Loucy (cell line): ENCODE measurements around the gene NCAPD2.
"Not testable (repeated sequence)": the region's sequence is repeated elsewhere in the genome, so short reads cannot be mapped to it uniquely, and the experiment has no call there.

ENCODE experiments used
- H2AFZ ChIP-seq: fragments of 200-600 bp; sonication (generic); 2 replicates; pipeline ENCODE4 v1.6.0; 2016; ENCODE audit warnings: antibody characterized with exemption, mild to moderate bottlenecking, low read length, moderate library complexity
- H3F3A ChIP-seq: fragments of 200-600 bp; 2 replicates; pipeline ENCODE4 v1.6.0; 2016; ENCODE audit warnings: antibody characterized with exemption, low read depth, mild to moderate bottlenecking
- H3K27me3 ChIP-seq: fragments of 200-600 bp; sonication (generic); 2 replicates; pipeline ENCODE4 v1.6.1; 2014; ENCODE audit warnings: low read length, mild to moderate bottlenecking; ENCODE audit not compliant: insufficient read depth, poor library complexity, severe bottlenecking
- H3K36me3 ChIP-seq: fragments of 200-600 bp; sonication (generic); 2 replicates; pipeline ENCODE4 v1.6.1; 2016; ENCODE audit warnings: low read length; ENCODE audit not compliant: insufficient read depth
- H3K4me1 ChIP-seq: fragments of 200-600 bp; sonication (generic); 2 replicates; pipeline ENCODE4 v1.5.1; 2014; ENCODE audit warnings: low read length, mild to moderate bottlenecking; ENCODE audit not compliant: insufficient read depth, poor library complexity, severe bottlenecking
- H3K4me2 ChIP-seq: fragments of 200-600 bp; sonication (generic); 2 replicates; pipeline ENCODE4 v1.6.0; 2014; ENCODE audit warnings: antibody characterized with exemption, low read length, low read depth, mild to moderate bottlenecking; ENCODE audit not compliant: poor library complexity, severe bottlenecking
- H3K4me3 ChIP-seq: fragments of 200-600 bp; sonication (generic); 2 replicates; pipeline ENCODE4 v1.5.1; 2014; ENCODE audit warnings: low read length, mild to moderate bottlenecking, mixed read lengths; ENCODE audit not compliant: poor library complexity, severe bottlenecking
- H3K79me2 ChIP-seq: fragments of 200-600 bp; sonication (generic); 2 replicates; pipeline ENCODE4 v1.6.1; 2014; ENCODE audit warnings: low read length; ENCODE audit not compliant: insufficient read depth
- H3K9ac ChIP-seq: fragments of 200-600 bp; sonication (generic); 2 replicates; pipeline ENCODE4 v1.6.0; 2014; ENCODE audit warnings: mild to moderate bottlenecking, low read depth, low read length, moderate library complexity; ENCODE audit not compliant: poor library complexity, severe bottlenecking
- H3K9me2 ChIP-seq: fragments of 200-600 bp; sonication (generic); replicated peaks from 2 replicates; pipeline ENCODE4 v1.6.1; 2016; ENCODE audit warnings: low read depth, low read length, mixed read lengths
- H3K9me3 ChIP-seq: fragments of 200-600 bp; sonication (generic); 2 replicates; pipeline ENCODE4 v1.6.1; 2014; ENCODE audit warnings: mild to moderate bottlenecking, antibody characterized with exemption, low read length, low read depth; ENCODE audit not compliant: insufficient read depth
- H4K20me1 ChIP-seq: fragments of 200-600 bp; sonication (generic); 2 replicates; pipeline ENCODE4 v1.6.0; 2014; ENCODE audit warnings: antibody characterized with exemption, low read length, mild to moderate bottlenecking; ENCODE audit not compliant: insufficient read depth, poor library complexity, severe bottlenecking
- EZH2phosphoT487 ChIP-seq: fragments of 200-600 bp; IDR thresholded peaks from 2 replicates; pipeline ENCODE4 v1.6.1; 2018; ENCODE audit warnings: antibody characterized with exemption, mild to moderate bottlenecking, moderate library complexity, borderline replicate concordance
- TF ChIP-seq, protein P1 (sequence below): fragments of 200-600 bp; sonication (generic); conservative IDR thresholded peaks from 2 replicates; pipeline ENCODE4 v1.5.1; 2014; ENCODE audit warnings: mild to moderate bottlenecking, antibody characterized with exemption, low read length

Gene NCAPD2

DNA sequence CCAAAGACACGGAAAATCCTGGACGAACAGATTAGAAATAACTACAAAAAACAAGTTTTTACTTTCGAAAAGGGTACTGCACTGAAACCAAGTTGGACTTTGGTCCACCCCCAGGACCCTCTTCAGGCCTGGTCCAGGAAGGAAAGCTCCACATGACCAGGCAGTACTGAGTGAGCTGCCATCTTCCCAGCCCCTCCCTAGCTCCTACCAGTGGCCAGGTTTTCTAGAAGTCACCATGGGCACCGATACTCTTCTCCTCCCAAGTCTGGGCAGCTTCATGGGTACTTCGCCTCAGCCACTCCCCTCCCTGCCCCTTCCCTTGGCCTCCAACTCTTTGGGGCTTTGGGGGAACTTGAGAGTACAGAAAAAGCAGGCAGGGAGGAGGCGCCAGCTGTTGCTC is 30.0 kb upstream of the NCAPD2 start:
- TF ChIP-seq EZH2phosphoT487, result no peak
- H3K79me2 ChIP-seq, result peaks cover 50% of the 10 kb centered on the region
- H3K36me3 ChIP-seq, result peaks cover 13% of the 10 kb centered on the region; the same call in 1 of the 2 replicates

DNA sequence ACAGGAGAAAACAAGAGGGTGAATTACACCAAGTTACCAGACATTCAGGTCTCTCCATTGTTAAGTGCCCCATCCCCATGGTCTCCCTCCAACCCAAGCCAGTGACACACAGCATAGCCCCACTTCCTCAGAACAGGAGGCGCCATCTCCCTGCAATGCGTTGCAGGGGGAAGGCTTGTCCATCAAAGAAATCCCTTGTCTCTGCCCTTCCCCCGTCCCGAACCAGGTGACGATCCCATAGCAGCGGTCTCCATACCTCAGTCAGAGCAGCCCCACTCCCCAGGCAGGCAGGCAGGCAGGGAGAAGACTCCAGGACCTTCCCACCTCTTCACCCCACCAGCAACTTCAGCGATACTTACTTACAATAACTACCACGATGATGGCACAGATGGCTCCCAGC is 29.4 kb upstream of the NCAPD2 start:
- Histone ChIP-seq H4K20me1 (peaks cover 7% of the 10 kb centered on the region), H3K79me2 (peaks cover 57% of the 10 kb centered on the region), H3F3A (peaks cover 10% of the 10 kb centered on the region; the same call in 1 of the 2 replicates), H3K36me3 (peaks cover 7% of the 10 kb centered on the region; the same call in 1 of the 2 replicates), H3K9me2 (no peaks in the 10 kb centered on the region), H3K4me1 (peaks cover 62% of the 10 kb centered on the region), H3K27me3 (no peaks in the 10 kb centered on the region), H3K4me3 (no peak overlapping the region), H3K4me2 (peak overlapping the region; percentile 89), H2AFZ (no peak overlapping the region), H3K9me3 (no peaks in the 10 kb centered on the region), H3K9ac (no peak overlapping the region)
- TF ChIP-seq, protein P1, sequence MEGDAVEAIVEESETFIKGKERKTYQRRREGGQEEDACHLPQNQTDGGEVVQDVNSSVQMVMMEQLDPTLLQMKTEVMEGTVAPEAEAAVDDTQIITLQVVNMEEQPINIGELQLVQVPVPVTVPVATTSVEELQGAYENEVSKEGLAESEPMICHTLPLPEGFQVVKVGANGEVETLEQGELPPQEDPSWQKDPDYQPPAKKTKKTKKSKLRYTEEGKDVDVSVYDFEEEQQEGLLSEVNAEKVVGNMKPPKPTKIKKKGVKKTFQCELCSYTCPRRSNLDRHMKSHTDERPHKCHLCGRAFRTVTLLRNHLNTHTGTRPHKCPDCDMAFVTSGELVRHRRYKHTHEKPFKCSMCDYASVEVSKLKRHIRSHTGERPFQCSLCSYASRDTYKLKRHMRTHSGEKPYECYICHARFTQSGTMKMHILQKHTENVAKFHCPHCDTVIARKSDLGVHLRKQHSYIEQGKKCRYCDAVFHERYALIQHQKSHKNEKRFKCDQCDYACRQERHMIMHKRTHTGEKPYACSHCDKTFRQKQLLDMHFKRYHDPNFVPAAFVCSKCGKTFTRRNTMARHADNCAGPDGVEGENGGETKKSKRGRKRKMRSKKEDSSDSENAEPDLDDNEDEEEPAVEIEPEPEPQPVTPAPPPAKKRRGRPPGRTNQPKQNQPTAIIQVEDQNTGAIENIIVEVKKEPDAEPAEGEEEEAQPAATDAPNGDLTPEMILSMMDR, result no peak
- TF ChIP-seq EZH2phosphoT487, result no peak

More for the DNA sequence above, 30.0 kb upstream of the NCAPD2 start:
- Histone ChIP-seq H3K4me2 (peak overlapping the region; percentile 89), H3K9me2 (no peaks in the 10 kb centered on the region), H3K4me1 (peaks cover 55% of the 10 kb centered on the region), H2AFZ (no peak overlapping the region), H3K9ac (peak overlapping the region; percentile 82), H3K9me3 (no peaks in the 10 kb centered on the region), H3K27me3 (no peaks in the 10 kb centered on the region), H3K4me3 (peak overlapping the region; percentile 74), H3F3A (peaks cover 10% of the 10 kb centered on the region; the same call in 1 of the 2 replicates), H4K20me1 (no peaks in the 10 kb centered on the region)

DNA sequence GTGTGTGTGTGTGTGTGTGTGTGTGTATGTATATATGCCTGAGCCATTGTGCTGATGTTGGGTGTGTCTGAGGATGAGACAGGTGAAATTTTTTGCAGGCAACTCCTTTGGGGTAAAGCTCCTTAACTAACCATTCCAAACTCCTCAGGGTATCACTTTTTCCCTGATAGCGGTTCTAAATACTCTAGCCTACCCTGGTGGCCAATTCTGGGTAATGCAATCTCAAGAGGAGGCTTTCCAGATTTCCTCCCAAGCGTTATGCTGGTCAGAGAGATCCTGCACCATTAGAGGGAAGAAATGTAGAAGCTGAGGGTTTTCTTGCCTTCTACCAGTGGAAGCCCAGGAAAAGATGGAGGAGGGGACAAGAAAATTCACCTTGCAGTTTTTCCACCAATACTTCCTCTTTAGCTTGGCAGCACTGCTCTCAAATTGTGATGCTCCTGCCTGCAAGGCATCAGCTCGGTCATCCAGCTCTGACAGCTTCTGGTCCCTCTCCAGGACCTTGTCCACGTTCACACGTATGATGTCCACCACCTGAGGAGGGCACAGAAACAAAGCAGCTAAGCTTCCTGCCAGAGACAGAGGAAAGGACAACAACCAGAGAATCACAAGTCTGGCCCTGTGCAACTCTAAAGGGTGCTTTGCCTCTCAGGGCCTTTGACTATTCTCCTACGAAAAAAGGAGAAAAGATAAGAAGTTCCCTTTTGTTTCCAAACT is 28.3 kb upstream of the NCAPD2 start:
- no peaks in the 10 kb centered on the region for H3K9me3 ChIP-seq
- no peak overlapping the region for H3K4me2 ChIP-seq
- H3F3A ChIP-seq, result peaks cover 10% of the 10 kb centered on the region; the same call in 1 of the 2 replicates
- H3K4me3 ChIP-seq, result no peak overlapping the region
- no peak overlapping the region for H3K9ac ChIP-seq
- no peaks in the 10 kb centered on the region for H3K27me3 ChIP-seq
- peaks cover 65% of the 10 kb centered on the region for H3K4me1 ChIP-seq
- TF ChIP-seq EZH2phosphoT487, result no peak
- TF ChIP-seq, protein P1, result peak; percentile 93
- H2AFZ ChIP-seq, result no peak overlapping the region
- no peaks in the 10 kb centered on the region for H3K9me2 ChIP-seq
- H3K36me3 ChIP-seq, result peaks cover 7% of the 10 kb centered on the region; the same call in 1 of the 2 replicates
- H3K79me2 ChIP-seq, result peaks cover 65% of the 10 kb centered on the region
- peaks cover 14% of the 10 kb centered on the region for H4K20me1 ChIP-seq

DNA sequence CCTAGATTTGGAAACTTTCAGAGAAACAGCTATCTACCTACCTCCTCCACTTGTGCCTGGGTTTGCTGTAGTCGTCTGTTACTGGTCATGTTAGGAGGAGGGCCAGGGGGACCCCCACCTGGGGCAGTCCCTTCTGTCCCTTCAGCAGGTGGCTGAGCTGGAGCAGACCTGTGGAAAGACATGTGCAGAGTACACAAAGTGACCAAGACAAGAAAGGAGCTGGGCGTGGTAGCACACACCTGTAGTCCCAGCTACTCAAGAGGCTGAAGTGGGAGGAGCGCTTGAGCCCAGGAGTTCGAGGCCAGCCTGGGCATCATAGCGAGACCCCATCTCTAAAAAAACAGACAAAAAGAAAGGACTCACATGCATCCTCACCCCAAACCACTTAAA is 27.7 kb upstream of the NCAPD2 start:
- no peaks in the 10 kb centered on the region for H3K9me2 ChIP-seq
- TF ChIP-seq, protein P1, result no peak
- TF ChIP-seq EZH2phosphoT487, result no peak
- no peak overlapping the region for H3K9ac ChIP-seq
- H3K79me2 ChIP-seq, result peaks cover 65% of the 10 kb centered on the region
- peaks cover 7% of the 10 kb centered on the region; the same call in 1 of the 2 replicates for H3K36me3 ChIP-seq
- H4K20me1 ChIP-seq, result peaks cover 14% of the 10 kb centered on the region
- no peak overlapping the region for H3K4me2 ChIP-seq
- no peak overlapping the region for H2AFZ ChIP-seq
- H3K4me3 ChIP-seq, result no peak overlapping the region
- H3K27me3 ChIP-seq, result no peaks in the 10 kb centered on the region
- no peaks in the 10 kb centered on the region for H3K9me3 ChIP-seq
- peaks cover 62% of the 10 kb centered on the region for H3K4me1 ChIP-seq
- peaks cover 11% of the 10 kb centered on the region for H3F3A ChIP-seq

DNA sequence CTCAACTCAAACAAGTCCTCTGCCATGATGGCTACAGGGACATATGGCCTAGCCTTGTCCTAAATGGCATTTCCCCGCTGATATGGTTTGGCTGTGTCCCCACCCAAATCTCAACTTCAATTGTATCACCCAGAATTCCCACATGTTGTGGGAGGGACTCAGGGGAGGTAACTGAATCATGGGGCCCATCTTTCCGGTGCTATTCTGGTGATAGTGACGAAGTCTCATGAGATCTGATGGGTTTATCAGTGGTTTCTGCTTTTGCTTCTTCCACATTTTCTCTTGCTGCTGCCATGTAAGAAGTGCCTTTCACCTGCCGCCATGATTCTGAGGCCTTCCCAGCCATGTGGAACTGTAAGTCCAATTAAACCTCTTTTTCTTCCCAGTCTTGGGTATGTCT is 27.2 kb upstream of the NCAPD2 start:
- H3K79me2 ChIP-seq, result peaks cover 65% of the 10 kb centered on the region
- peaks cover 62% of the 10 kb centered on the region for H3K4me1 ChIP-seq
- not testable (repeated sequence) for H3K9ac ChIP-seq, H3K9me3 ChIP-seq, H3K27me3 ChIP-seq, H3K4me2 ChIP-seq, H3K9me2 ChIP-seq, H3K4me3 ChIP-seq, H2AFZ ChIP-seq, H3F3A ChIP-seq, H3K36me3 ChIP-seq
- peaks cover 14% of the 10 kb centered on the region for H4K20me1 ChIP-seq
